GM21529 (cell line): ENCODE data around the gene COX7B2.

Experiments used
- ATAC-seq: cut with Tn5 transposase; IDR thresholded peaks from one replicate; pipeline ENCODE4 v1.9.1; 2021; ENCODE audit not compliant: unreplicated experiment

The COX7B2 gene

GRCh38 chr4:46909078-46909477 is at the start of gene COX7B2:
COX7B2 (minus strand) TSS chr4:46909245; CDS start chr4:46735192, 174,053 bp downstream.
- no peak for ATAC-seq

- ATAC-seq, result no peak
These were observed 47.4 kb upstream of the COX7B2 start for GRCh38 chr4:46956451-46956850.

- ATAC-seq, result no peak
These were observed 46.6 kb upstream of the COX7B2 start for GRCh38 chr4:46955601-46956000.

- ATAC-seq, result no peak
These were observed 45.6 kb upstream of the COX7B2 start for GRCh38 chr4:46954643-46955042.

GRCh38 chr4:46953564-46953963 is 44.5 kb upstream of the COX7B2 start:
- no peak for ATAC-seq

- no peak for ATAC-seq
These were observed 43.4 kb upstream of the COX7B2 start for GRCh38 chr4:46952451-46952850.

- no peak for ATAC-seq
These were observed 41.8 kb upstream of the COX7B2 start for GRCh38 chr4:46950826-46951225.

GRCh38 chr4:46949822-46950221 is 40.8 kb upstream of the COX7B2 start:
- no peak for ATAC-seq

- ATAC-seq, result no peak
These were observed 38.5 kb upstream of the COX7B2 start for GRCh38 chr4:46947541-46947940.

GRCh38 chr4:46946919-46947536 is 38.0 kb upstream of the COX7B2 start:
- ATAC-seq, result no peak

- ATAC-seq, result no peak
These were observed 36.0 kb upstream of the COX7B2 start for GRCh38 chr4:46945062-46945461.

- ATAC-seq, result no peak
These were observed 35.3 kb upstream of the COX7B2 start for GRCh38 chr4:46944345-46944744.

- ATAC-seq, result no peak
These were observed 28.4 kb upstream of the COX7B2 start for GRCh38 chr4:46937493-46937892.

- no peak for ATAC-seq
These were observed 25.7 kb upstream of the COX7B2 start for GRCh38 chr4:46934726-46935125.

- no peak for ATAC-seq
These were observed 24.6 kb upstream of the COX7B2 start for GRCh38 chr4:46933686-46934085.

GRCh38 chr4:46931981-46932380 is 22.9 kb upstream of the COX7B2 start:
- ATAC-seq, result peak; percentile 90

- no peak for ATAC-seq
These were observed 21.8 kb upstream of the COX7B2 start for GRCh38 chr4:46930891-46931290.

- no peak for ATAC-seq
These were observed 18.2 kb upstream of the COX7B2 start for GRCh38 chr4:46927201-46927600.

GRCh38 chr4:46924789-46925529 is 15.9 kb upstream of the COX7B2 start:
- no peak for ATAC-seq

GRCh38 chr4:46922205-46922604 is 13.2 kb upstream of the COX7B2 start:
- no peak for ATAC-seq

GRCh38 chr4:46908148-46908547 is 897 bp downstream of the COX7B2 start:
- ATAC-seq, result no peak

- no peak for ATAC-seq
These were observed 9.0 kb downstream of the COX7B2 start for GRCh38 chr4:46900082-46900481.

- no peak for ATAC-seq
These were observed 14.2 kb downstream of the COX7B2 start for GRCh38 chr4:46894826-46895225.
